Upper lobe of right lung (tissue), 1 donor: ENCODE data around the gene CPLX3. TPM values are rescaled to one million over a fixed set of nuclear protein-coding genes. Genes with fewer than 3 reads are reported as not detected.

Experiments used
- ATAC-seq: fragments of 200-7000 bp; cut with Tn5 transposase; one replicate; pipeline ENCODE4 v1.9.1; 2020; ENCODE audit warnings: mild to moderate bottlenecking, moderate library complexity
- DNase-seq: peaks from one replicate; pipeline ENCODE4 v3.0.0-alpha.2; 2020
- H3K27ac ChIP-seq: fragments of 200-600 bp; one replicate; pipeline ENCODE4 v1.8.0; 2022
- H3K27me3 ChIP-seq: fragments of 200-600 bp; one replicate; pipeline ENCODE4 v1.8.0; 2022; ENCODE audit warnings: mild to moderate bottlenecking
- H3K36me3 ChIP-seq: fragments of 200-600 bp; one replicate; pipeline ENCODE4 v1.8.0; 2022
- H3K4me1 ChIP-seq: fragments of 200-600 bp; one replicate; pipeline ENCODE4 v1.8.0; 2022
- H3K4me3 ChIP-seq: fragments of 200-600 bp; one replicate; pipeline ENCODE4 v1.8.0; 2022; ENCODE audit warnings: mild to moderate bottlenecking
- H3K9me3 ChIP-seq: fragments of 200-600 bp; one replicate; pipeline ENCODE4 v1.8.0; 2022
- intact Hi-C: fragments of 100-400 bp; cut with DNase I; formaldehyde crosslinking; loops from one replicate; pipeline ENCODE4 v1.11.0; 2022
- total RNA-seq: library from RNA; stranded (reverse); fragmentation: NEBNext Ultra II Directional; extraction: Animal tissue kit (Norgen Biotek cat#: 25700); gene quantifications from one replicate; pipeline ENCODE4 v1.2.1, GENCODE V29; 2021
- TF ChIP-seq, protein P1 (sequence below): fragments of 200-600 bp; IDR thresholded peaks from one replicate; pipeline ENCODE4 v1.8.0; 2022; ENCODE audit warnings: antibody characterized with exemption
- donor health status: DM: no; HTN: yes; CAD: no; lungs with severe emphysema.

The CPLX3 gene
- total RNA-seq, 1 donor from 2014 or later = not detected

GRCh38 chr15:74829991-74830390 lies 3.6 kb downstream of the CPLX3 start:
- ATAC-seq = no peak
- intact Hi-C loops = no loop called here
- Histone ChIP-seq H3K27ac (no peak overlapping the region), H3K36me3 (no peaks in the 10 kb centered on the region), H3K4me3 (no peak overlapping the region), H3K4me1 (no peaks in the 10 kb centered on the region), H3K27me3 (peaks cover 25% of the 10 kb centered on the region), H3K9me3 (no peaks in the 10 kb centered on the region)
- no peak for DNase-seq
- TF ChIP-seq, protein P1, sequence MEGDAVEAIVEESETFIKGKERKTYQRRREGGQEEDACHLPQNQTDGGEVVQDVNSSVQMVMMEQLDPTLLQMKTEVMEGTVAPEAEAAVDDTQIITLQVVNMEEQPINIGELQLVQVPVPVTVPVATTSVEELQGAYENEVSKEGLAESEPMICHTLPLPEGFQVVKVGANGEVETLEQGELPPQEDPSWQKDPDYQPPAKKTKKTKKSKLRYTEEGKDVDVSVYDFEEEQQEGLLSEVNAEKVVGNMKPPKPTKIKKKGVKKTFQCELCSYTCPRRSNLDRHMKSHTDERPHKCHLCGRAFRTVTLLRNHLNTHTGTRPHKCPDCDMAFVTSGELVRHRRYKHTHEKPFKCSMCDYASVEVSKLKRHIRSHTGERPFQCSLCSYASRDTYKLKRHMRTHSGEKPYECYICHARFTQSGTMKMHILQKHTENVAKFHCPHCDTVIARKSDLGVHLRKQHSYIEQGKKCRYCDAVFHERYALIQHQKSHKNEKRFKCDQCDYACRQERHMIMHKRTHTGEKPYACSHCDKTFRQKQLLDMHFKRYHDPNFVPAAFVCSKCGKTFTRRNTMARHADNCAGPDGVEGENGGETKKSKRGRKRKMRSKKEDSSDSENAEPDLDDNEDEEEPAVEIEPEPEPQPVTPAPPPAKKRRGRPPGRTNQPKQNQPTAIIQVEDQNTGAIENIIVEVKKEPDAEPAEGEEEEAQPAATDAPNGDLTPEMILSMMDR = no peak

GRCh38 chr15:74830868-74831267 lies 4.4 kb downstream of the CPLX3 start:
- TF ChIP-seq, protein P1 = no peak
- ATAC-seq (no peak), DNase-seq (no peak)
- Histone ChIP-seq H3K36me3 (no peaks in the 10 kb centered on the region), H3K4me1 (no peaks in the 10 kb centered on the region), H3K27ac (no peak overlapping the region), H3K4me3 (no peak overlapping the region), H3K9me3 (no peaks in the 10 kb centered on the region), H3K27me3 (peaks cover 25% of the 10 kb centered on the region)
- intact Hi-C loops = no loop called here

DNA sequence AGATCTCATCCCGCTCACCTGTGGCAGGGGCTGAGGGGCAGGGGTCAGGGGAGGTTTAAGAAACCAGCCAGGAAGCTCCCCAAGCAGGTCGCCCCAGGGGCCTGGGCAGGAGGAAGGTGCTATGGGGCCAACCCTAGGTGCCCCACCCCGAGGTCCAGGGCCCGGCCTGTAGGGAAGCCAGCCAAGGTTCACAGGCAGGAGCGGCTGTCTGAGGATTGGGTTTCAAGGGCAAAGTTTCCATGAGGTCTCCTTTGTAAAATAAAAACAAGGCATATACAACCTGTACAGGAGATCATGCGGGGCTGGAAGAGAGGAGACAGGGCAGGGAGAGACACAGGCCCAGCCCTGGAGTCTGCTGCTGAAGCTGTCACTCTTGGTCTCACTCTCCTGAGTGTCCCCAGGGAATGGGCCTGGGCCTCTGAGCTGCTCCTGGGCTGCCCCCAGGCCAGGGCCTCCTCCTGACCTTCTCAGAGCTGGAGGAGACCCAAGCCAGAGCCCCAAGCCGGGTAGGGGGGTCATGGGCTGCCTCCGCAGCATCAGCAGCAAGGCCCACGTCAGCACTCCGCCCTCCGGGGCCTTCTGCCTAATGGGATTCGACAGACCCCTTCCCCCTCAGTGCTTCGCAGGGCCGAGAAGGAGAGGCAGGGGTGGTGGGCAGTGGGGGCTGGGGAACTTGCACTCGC lies 5.5 kb downstream of the CPLX3 start:
- no peaks in the 10 kb centered on the region for H3K9me3 ChIP-seq
- H3K4me1 ChIP-seq = no peaks in the 10 kb centered on the region
- no peak overlapping the region for H3K4me3 ChIP-seq
- peaks cover 19% of the 10 kb centered on the region for H3K27me3 ChIP-seq
- intact Hi-C loops = no loop called here
- no peak overlapping the region for H3K27ac ChIP-seq
- H3K36me3 ChIP-seq = peaks cover 4% of the 10 kb centered on the region
- TF ChIP-seq, protein P1 = no peak
- DNase-seq (no peak), ATAC-seq (no peak)

- no peaks in the 10 kb centered on the region for H3K9me3 ChIP-seq
- ATAC-seq = no peak
- H3K27me3 ChIP-seq = peaks cover 11% of the 10 kb centered on the region
- no peak for DNase-seq
- TF ChIP-seq, protein P1 = no peak
- H3K4me3 ChIP-seq = no peak overlapping the region
- intact Hi-C loops = no loop called here
- no peaks in the 10 kb centered on the region for H3K4me1 ChIP-seq
- no peak overlapping the region for H3K27ac ChIP-seq
- H3K36me3 ChIP-seq = peaks cover 4% of the 10 kb centered on the region
Observed at GRCh38 chr15:74832826-74833225, 6.4 kb downstream of the CPLX3 start.

DNA sequence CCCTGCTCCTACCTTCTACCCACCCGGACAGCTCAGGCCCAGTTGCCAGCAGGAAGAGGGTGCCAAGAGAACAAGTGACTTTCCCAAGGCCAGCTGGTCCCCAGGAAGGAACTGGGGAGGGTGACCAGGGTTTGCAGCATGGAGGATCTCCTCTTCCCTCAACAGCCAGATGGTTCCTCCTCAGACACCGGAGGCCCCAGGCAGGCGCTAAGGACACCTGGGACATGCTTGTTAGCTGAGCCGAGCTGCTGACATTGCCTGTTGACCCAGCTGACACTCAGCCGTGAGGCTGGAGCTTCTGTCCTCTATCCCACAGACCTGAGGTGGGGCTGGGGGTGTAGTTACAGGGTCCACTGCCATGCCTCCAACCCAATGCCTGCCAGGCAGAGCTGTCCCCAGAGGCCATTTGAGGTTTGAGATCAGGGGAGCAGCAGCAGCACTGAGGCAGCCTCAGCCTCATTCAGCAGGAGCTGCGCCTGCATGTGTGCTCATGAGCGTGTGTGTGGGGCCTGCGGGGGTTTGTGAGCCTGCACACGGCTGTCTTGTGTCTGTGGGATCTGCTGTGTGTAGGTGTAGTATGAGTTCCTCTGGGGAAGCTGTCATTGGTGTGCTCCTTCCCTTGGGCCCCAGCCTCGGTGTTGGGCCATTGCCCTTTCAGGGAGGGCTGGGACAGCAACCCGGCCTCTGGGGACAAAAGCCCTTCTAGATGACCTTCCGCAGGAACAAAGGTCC lies 7.1 kb downstream of the CPLX3 start:
- Histone ChIP-seq H3K4me1 (no peaks in the 10 kb centered on the region), H3K9me3 (no peaks in the 10 kb centered on the region), H3K27me3 (peaks cover 5% of the 10 kb centered on the region), H3K4me3 (no peak overlapping the region), H3K27ac (no peak overlapping the region), H3K36me3 (peaks cover 10% of the 10 kb centered on the region)
- ATAC-seq (no peak), DNase-seq (no peak)
- intact Hi-C loops = no loop called here
- TF ChIP-seq, protein P1 = no peak
